Hepatic stellate cell (primary cell): ENCODE measurements around the gene MAPK10.

ENCODE experiments used
- DNase-seq: peaks from one replicate; pipeline ENCODE4 v3.0.0; 2011; ENCODE audit warnings: low spot score

MAPK10 gene

DNA sequence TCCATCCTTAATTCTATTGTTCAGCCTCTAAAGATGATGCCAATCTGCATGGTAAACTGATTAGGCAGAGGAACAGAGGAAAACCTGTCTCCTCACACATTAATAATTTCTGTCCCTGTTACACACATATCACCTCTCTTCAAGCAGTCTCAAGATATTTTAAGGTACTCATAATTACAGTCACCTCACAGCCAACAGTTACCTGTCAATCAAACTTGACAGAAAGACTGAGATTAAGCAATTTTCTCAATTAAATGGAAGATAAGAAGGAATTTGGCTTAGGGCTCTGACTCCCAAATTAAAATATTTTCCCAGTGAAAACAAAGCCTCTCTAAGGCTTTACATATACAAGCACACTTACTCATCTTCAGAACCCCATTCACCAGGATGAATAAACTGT is 85.2 kb downstream of the MAPK10 start:
- no peak for DNase-seq

DNA sequence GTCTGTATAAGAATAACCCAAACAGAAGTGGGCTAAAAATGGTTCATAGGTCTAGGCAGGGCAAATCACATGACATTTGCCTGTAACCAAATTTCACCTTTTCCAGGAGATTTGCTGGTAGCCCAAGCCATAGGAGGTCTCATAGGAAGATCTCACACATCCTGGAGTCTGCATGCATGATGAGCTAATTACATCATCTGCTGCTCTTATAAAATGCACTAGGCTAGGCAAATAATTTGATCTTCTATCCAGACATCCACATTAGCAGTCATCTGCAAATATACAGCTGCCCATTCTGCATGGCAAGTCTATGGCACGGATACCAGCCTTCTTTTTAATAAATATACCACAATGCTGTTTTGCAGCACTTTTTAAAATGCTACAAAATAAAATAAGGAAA is 87.2 kb downstream of the MAPK10 start:
- DNase-seq, result no peak

DNA sequence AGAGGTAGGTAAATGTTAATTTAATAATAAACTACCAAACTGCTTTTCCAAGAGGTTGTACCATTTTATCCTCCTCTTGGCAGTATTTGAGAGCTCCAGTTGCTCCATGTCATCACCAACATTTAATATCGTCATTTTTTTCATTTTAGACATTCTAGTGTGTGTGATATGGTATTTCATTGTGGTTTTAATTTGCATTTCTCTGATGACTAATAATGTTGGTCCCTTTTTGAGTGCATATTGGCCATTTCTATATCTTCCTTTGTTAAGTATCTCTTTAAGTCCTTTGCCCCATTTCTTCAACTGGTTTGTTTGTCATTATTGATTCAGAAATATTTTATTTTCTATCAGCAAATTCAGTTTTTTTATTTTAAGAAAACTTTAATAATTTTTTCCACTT is 88.8 kb downstream of the MAPK10 start:
- no peak for DNase-seq

DNA sequence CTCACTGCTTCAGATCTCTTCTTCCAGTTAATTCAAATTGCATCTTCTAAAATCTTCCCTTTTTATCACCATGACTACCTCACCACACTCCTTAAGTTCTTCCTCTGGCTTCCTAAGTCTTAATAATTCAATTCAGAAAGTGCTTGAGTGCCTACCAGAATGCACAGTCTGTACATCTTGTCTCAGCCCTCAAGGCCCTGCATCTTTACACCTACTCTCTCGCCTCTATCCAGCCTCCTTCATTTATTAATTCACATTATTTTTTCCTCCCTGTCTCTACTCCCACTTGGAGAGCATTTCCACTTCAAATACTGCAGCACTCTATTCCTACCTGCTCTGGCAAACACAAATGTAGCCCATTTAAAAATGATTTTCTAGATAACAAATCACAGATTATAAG is 90.5 kb downstream of the MAPK10 start:
- no peak for DNase-seq

DNA sequence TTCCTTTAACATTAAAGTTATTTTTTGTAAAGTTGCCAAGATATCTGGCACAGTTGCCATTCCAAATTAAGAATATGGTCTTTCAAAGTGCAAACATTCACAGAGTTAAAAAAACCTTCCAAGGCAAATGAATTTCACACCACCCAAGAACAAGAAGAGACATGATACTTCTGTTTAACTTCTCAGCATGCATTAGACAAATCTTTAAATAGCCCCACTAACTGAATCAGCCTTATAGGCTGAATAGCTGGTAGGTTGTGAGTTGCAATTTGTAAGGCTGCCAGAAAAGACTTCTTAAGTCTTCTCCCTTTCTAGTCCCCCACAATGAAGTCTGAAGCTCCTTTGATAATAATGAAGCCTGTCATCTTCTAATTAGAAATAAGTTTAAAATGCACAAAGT is 95.6 kb downstream of the MAPK10 start:
- DNase-seq, result no peak

DNA sequence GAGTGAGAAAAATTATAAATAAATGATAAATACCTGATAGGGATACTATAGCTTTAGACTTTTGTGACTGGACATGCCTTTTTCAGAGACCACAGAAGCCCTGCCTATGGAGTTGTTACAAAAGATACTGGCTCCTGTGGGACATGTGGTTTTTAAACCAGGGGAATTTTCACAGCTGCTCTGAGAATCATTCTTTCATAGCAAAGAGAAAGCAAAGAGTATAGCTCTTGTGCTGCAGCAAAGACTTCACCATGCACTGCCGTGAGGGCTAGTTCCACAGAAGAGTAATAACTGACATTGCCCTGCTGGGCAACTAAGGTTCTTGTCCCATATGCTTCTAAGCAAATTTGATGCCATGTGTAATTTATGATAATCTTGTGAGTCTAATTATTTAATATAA is 98.2 kb downstream of the MAPK10 start:
- no peak for DNase-seq

DNA sequence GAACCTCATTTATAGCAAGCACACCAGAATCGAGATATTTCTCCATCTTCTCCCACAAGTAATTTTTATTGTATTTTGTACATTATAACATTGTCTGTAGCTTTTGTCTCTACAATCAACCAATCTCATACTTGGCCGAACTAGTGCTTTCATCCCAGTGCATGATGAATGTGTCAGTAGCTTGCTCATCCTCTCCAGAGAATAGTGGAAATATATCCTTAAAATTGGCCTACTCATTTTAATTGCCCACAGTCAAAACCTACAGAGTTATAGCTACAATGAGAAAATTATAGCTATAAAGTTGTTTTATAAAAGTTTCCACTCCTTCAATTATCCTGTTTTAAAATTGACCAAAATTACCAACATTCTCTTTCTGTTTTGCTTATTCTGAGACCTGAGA is 103.8 kb downstream of the MAPK10 start:
- no peak for DNase-seq

DNA sequence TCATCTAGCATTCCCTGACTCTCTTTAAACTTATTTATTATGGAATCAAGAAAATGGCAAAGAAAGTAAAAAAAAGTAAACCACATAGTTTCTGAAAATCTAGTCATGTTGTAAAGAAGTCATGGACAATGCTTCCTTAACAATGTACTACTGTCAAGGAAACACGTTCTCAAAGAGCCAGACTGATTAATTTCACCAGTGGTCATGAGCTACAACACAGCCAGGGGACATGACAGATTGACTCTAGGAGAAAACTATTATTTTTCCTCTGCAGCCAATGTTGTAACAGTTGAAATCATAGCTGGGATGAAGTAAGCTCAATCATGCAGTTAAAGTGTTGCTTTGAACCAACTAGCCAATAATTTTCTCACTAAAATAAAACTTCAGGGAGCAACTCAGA is 109.2 kb downstream of the MAPK10 start:
- DNase-seq, result no peak

DNA sequence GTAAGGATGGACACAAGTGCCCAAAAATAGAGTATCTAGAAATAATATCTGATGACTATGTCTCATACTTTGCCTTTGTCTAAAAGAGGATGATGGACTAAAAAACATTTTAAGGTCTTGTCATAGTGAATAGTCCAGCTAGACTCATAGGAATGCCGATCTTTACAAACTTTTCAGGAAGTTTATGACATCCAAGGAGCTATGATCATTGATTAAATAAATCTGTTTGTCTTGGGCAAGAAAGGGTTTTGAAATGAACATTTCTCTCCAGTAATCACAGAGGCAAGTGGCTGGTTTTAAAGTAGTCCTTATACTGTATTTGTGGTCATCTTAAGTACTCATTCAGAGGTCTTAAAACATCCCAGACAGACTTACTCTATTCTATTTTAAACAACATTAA is 109.8 kb downstream of the MAPK10 start:
- no peak for DNase-seq

DNA sequence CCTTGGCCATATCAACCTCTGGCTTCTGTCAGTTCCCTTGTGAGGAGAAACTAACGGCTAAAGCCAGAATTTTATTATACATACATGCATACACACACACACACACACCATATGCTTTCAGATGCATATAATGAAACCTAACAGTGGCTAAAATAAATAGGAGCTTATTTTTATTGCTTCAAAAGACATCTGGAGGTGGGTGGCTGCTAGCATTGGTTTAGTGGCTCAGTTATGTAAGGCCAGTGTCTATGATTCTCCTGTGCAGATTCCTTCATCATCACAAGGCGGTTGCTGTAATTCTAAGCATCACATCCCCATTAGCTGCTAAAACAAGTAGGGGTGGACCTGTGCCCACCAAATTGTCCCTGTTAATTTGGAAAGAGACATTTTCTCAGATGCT is 110.8 kb downstream of the MAPK10 start:
- no peak for DNase-seq

DNA sequence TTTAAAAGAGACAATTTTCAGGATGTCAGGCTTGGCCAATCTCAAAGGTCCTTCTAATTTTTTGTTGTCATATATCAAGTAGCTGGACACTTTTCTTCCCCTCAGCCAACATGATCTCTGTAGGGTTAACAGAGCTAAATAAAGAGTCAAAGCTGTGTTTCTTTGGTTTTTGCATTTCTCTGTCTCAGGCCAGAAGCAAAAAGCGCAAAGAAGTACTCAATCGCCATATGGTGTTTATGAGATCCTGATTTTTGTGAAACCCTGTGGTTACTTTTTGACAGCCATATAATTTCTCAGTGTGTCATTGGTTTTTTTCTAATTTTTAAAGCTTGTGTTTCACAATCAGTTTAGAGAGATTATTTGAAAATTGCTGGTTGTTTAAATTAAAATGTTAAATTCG is 111.9 kb downstream of the MAPK10 start:
- DNase-seq, result no peak

DNA sequence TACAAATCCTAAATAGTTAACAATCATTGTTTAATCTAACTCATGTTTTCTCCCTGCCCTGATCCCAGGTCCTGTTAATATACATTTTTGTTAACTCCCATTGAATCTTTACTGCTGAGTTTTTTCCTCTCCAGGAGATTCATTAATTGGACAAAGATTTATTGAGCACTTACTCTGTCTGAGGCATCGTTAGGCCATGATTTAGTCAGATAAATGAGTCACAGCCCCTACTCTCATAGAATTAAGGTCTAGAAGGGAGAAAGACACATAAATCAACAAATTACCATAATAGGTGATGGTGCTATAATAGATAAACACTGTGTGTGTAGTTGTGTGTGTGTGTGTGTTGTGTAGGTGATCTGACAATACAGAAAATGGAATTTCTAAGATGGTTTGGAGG is 112.5 kb downstream of the MAPK10 start:
- no peak for DNase-seq

DNA sequence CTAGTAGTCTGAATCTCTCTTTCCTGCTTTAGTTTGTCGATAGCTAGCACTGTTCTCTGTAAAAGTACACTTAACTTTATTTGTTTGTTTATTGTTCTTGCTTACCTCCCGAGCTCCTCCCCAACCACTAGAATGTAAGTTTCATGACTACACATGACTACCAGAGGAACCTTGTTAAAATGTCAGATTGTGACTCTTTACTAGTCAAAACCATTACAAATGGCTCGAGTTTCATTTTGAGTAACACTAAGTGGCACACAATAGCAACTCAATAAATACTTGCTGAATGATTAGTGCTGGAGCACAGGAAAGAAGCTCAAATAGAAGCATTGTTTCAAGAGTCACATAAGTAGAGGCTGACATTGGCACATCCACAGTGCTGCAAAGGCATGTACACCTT is 116.1 kb downstream of the MAPK10 start:
- no peak for DNase-seq

DNA sequence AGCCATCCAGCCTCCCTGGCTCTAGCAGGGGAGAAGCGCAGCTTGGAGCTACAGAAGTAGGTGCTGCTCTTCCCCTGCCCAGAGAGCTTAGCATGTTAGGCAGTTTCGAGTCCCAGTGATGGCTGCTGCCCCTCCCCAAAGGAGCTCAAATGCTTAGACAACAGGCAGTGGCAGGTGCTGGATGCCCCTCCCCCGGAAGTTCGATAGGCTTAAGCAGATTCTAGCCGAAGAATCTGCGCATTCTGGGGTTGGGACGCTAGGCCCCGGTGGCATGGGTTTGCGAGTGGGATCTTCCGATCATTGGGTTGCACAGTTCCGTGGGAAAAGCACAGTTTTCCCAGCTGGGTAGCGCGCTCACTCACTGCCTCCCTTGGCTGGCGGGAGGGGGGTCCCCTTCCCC is 117.2 kb downstream of the MAPK10 start:
- DNase-seq, result no peak

DNA sequence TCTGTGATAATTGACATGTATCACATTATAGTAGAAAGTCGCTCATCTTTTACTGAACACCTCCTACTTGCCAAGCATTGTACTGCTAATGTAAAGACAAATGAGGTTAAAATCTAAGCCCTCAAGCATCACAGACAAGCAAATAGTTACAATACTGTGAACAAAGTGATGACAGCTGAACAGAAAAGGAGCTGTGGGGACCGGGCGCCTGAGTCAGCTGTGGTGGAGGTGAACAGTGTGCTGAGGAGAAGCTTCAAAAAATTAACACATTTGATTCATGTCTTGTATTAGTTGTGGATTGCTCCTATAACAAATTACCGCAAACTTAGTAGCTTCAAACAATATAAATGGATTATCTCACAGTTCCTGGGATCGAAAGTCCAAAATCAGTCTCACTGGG is 124.3 kb downstream of the MAPK10 start:
- no peak for DNase-seq

DNA sequence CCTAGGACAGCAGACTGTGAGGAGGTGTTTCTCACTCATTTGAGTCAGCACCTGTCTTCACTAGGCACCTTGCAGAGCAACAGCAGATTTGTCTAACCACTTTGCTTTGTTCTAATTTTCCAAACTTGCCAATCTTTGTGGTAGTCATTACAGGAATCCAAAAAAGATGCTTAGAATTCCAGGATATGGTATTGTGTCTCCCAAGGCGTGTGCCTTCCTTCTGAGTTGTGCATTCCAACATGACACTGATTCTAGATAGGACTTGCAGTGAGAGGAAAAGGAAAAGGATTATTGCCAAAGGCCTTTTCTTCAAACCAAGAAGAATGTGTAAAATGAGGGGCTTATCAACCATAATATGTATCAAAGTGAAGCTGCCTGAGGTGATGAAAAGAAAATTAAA is 126.2 kb downstream of the MAPK10 start:
- DNase-seq, result no peak

DNA sequence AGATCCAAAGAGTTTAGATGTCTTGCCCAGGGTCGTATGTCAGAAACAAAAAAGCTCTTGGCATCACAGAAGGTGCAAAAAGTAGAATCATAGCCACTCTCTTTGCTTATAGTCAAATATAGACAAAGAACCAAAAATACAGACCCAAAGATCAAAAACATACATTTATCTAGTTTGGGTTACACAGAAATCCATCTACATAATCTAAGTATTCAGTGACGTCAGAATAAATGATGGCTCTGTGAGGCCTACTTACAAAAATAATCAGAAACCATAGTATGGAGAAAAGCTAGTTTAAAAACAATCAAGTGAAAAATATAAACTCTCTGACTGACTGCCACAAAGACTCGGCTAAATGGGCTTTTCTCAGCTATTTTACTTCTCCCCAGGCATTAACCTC is 126.8 kb downstream of the MAPK10 start:
- no peak for DNase-seq

DNA sequence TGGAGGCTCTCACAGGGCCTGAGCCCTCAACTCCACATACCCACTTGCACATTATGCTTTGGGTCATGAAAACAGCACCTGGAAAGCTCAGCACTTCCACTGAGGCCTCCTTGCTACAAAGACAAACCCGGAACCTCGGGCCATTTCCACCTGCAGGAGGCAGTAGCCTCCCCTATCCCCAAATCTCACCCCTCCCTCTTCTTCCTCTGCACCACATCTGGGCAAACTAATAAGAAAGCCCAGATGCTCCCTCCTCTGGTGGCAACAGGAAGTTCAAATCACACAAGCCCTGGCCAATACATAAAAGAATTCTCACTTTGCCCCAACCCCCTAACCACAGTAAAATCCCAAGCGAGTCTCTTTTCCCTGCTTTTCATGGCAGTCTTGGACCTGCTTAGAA is 136.4 kb downstream of the MAPK10 start:
- no peak for DNase-seq

DNA sequence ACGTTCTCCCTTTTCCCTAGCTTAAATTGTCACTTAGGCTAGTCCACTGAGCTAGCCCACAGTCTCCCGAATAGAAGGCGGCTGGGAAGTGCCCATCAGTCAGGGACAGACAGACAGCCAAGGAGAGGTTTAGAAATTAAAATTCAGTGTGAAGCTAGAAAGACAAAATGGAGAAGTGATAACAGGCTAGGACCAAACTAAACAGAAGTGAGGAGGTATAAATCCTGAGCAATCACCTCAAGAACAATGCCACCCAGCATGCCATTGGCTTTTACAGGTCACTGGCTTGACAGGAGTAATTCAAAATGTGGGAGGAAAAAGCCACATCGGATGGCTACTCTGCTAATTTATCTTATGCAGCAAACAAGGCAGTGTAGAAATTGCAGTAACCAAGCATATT is 138.9 kb downstream of the MAPK10 start:
- no peak for DNase-seq

DNA sequence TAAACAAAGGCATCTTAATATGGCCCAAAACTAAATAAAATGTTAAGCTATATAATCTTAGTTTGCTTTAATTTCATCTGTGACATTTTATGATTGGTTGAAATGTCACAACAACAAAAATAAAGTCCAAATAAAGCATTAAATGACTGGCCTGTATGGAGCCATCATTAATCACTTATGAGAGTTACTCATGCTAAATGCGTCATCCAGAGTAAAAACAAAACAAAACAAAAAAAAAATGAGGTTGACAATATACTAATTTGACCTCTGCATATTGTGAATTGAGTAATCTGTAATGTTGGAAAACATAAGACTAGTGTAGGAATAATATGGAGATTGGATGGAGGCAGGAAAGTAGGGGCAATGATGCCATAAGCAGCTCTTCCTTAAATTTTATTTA is 139.7 kb downstream of the MAPK10 start:
- DNase-seq, result no peak

DNA sequence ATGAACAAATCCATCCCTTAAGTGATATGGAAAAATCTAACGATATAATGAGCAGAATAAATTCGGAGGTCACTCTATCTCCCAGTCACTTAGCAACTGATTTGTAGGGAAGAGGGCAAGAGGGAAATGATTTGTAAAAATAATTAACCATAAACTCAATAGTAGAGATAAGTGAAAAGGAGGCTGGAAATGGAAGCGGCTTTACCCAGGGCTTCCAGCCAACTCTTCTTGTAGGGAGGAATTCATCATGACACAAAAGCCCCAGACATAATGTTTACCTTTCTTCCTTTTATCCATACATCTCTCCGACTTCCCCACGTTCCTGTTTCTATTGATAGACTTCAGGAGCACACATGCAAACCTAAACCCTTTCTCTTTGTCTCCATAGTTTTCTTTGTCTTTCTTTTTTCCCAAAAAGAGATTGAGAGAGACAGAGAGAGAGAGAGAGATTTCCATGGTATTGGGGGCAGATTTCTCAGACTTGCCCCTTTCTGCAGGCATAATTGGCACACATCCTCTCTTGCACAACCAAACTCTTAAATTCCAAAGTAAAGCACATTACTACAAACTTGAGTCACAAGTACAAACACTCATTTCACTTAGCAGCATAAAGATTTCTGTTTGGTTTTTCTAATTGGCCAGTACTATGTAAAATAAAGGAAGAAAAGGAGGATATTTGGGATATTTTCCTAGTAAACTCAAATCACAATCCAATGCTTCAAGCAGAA is 140.9 kb downstream of the MAPK10 start:
- no peak for DNase-seq

DNA sequence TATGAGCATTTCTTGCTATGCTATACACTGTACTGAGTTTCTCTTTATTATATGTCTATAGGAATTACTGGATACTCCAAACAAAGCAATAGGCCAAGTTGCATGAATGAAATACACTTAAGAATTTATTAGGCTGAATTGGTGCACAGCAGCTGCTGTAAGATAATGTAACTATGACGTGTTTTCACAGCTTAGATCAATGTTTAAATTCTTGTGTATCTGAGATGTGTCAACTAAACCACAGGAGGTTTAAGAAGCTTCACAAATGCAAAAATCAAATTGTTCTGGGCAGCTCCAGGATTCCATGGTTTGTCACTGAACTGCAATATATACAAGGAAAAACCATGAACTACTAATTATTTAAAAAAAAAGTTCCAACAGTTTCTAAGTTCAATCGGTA is 156.7 kb downstream of the MAPK10 start:
- no peak for DNase-seq

DNA sequence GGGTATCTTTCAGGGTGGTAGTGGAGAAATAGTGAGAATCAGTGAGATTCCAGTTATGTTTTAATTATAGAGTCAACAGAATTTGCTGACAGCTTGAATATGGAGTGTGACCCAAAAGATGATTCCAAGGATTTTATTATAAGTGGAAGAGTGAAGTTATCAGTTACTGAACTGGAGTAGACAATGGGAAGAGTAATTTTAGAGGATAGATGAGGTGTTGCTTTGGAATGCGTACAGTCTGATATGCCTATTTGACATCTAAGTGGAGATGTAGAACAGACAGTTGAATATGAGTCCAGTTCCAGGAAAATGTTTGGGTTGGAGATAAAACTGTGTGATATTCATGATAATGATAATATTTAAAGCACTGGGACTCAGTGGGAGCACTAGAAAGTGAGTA is 174.2 kb downstream of the MAPK10 start:
- DNase-seq, result no peak

DNA sequence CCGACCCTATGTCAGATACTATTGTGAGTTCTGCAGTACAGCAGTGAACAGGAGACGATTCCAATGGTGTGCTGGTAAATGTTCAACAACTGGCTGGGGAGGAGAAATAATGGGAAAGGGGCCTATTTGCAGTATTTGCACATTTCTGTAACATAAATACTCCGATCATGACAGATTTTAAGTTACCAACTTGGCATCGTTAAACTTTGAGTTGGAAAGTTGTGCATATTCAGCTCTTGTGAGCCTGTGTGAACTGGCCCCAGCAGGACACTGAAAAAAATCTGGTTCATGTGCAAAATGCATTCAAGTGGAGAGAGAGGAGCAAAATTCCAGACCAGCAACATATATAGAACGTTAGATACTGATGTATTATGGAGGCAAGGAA is 175.0 kb downstream of the MAPK10 start:
- DNase-seq, result no peak
